GM19023 (cell line): ENCODE data around the gene DHRS2.

Experiments used
- ATAC-seq: cut with Tn5 transposase; IDR thresholded peaks from one replicate; pipeline ENCODE4 v1.9.1; 2021; ENCODE audit warnings: mild to moderate bottlenecking, moderate library complexity; ENCODE audit not compliant: unreplicated experiment

Gene DHRS2

GRCh38 chr14:23646648-23647549, 10.7 kb downstream of the DHRS2 start:
- ATAC-seq: no peak

- no peak for ATAC-seq
Measured at GRCh38 chr14:23647619-23648018, 11.5 kb downstream of the DHRS2 start.

DNA sequence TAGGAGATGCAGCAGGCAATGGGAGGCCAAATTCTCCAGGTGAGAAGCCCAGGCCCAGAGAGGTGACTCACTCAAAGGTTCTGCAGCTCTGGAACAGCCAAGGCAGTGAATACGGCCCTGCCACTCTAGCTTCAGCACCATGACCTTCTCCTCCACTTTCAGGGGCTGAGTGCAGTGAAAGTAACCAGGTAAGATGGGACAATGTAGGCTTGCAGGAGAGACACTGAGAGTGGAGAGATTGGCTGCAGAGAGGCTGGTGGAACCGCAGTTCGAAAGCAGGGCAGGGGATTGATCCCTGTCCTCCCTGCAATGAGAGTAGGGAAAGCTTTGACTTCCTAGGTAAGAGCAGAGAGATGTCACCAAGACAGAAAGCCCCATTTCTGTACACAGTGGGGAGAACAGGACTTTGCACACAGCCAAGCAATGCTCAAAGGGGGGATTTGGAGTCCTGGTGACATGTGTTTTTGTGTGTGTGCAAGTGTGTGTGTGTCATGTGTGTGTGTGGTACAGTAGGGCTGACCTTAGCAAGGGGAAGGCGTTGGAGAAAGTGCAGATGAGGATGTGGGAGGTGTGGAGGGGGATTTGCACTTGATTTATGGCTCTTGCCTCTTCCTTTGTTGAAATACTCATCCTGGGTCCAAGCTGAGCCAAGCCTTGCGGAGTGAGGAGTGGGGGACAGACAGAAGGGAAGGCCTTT, 12.7 kb downstream of the DHRS2 start:
- no peak for ATAC-seq

- ATAC-seq: no peak
Measured at GRCh38 chr14:23650506-23650905, 14.3 kb downstream of the DHRS2 start.

GRCh38 chr14:23653051-23653450, 16.9 kb downstream of the DHRS2 start:
- ATAC-seq: no peak

- no peak for ATAC-seq
Measured at GRCh38 chr14:23654231-23654630, 18.1 kb downstream of the DHRS2 start.

DNA sequence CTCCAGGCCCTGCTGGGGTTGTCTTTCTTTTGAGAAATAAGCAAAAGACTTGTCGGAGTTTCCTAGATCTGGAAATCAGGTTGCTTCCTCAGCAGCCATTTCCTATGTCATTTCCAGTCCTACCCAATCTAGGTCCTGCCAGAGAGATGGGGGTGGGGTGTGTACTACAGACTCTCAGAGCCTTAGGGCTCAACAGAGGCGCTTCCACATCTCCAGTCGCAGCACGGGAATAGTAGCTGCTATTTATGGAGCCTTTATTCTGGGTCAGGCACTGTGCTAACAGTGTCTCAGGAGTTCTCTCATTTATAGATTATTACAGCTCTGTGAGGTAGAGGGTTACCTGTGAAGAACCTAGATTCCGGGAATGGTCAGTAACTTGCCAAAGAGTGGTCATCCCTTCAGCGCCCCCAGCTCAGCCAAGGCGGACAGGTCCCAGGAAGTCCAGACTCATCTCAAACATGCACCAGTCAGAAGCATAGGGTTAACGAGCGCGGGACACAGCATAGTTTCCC, 21.9 kb downstream of the DHRS2 start:
- no peak for ATAC-seq

DNA sequence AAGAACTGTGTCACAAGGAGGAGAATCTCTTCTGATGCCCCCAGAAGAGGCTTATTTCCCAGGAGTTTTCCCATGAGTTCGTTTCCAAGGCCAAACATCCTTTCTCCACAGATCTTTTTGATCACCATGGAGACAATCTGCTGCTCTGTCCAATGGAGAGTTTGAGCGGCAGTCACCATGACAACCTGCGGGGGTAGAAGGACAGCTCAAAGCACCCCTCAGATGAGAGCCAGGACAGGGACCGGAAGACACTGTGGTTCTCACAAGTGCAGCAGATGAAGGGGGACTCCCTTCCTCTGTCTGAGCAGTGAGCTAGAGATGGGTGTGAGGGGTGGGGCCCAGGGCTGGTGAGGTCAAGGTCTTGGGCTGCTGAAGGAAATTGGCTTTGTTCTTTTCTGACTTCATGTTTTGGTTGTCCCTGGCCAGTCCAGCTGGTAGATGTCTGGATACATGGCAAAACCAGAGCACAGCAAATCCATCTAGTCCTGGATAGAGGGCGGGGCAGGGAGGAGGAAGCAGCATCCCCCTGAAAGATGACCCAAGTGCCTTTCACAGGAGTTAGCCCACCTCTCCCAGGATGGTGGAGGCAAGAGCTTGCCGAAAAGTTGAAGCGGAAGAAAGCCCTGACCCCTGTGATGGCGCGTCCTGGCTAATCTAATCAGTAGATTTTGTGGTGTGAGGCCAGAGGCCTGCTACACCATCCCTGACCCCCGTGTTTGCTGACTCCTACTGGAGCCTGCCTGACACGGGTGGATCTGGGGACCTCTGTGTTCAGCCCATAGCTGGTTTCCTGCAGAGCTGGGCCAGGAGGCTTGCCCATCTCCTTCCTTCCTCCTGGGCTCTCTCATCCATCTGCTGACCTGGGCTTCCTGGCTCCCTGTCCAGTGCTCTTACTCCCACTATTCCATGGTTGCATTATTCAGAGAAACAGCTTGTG, 24.4 kb downstream of the DHRS2 start:
- no peak for ATAC-seq

- ATAC-seq: no peak
Measured at GRCh38 chr14:23661542-23661941, 25.4 kb downstream of the DHRS2 start.

DNA sequence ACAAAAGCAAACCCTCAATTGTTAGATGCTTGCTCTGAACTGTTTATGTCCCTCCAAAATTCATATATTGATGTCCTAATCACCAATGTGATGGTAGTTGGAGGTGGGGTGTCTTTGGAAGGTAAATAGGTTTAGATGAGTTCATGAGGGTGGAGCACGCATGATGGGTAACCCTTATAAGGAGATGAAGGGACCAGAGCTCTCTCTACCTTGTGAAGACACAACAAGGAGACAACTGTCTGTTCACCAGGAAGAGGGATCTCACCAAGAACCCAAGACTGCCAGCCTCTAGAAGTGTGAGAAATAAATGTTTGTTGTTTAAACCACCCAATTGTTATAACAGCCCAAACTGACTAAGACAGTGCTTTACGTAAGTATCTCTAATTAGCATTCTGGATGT, 27.0 kb downstream of the DHRS2 start:
- no peak for ATAC-seq

- ATAC-seq: no peak
Measured at GRCh38 chr14:23663711-23664110, 27.5 kb downstream of the DHRS2 start.

DNA sequence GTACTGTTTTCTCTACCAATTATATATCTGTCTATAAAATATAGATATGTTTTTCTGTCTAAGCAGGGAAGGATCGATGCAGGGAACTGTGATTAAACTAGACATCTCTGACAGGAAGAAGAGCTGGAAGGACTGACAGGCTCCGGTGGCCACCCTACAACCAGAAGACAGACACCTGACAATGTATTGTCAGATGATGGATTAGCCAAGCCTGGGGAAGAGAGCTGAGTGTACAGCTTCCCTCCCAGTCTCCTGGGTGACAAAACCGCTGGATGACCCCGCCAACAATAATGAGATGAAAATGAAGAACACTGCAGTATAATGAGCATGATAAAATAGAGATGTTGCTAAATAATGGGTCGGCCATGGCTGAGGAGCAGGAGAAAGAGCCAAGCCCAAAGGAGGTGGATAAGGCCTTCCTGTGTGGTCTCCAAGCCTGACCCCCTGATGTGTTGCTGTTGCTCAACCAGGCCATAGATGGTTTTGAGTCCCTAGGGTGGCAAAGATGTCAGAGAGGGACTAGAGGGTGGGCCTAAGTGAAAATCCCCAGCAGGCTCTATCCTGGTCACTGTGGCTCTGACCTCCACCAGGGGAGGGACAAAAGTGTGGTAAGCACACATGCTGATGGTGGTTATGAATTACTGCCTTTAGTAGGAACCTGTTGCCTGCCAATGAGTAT, 28.2 kb downstream of the DHRS2 start:
- ATAC-seq: no peak

DNA sequence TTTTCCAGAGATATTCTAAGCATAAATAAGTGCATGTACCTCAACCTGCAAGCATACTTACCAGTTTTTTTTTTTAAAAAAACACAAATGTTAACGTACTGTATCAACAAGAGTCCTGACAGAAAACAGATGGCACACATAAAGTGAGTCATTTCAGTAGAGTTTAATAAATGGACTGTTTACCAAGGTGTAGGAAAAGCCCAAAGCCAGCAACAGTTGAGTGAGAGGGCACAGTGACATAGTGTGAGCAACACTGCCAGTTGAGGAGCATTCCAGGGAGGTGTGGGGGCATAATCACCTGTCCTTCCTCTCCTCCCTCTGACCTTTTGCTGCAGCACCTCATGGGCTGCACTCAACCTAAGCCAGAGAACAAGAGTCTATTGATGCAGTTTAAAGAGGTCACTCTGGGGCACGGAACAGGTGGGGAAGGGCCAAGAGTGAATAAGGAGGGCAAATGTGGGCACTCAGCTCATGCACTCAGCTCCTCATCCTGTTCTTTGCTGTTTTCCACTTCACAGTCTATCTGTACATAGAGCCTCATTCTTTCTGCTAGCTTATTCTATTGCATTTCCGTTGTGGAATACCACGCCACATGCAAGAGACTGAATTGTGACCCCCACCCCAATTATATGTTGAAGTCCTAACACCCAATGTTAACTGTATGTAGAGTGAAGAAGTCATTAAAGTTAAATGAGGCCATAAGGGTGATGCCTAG, 29.3 kb downstream of the DHRS2 start:
- ATAC-seq: no peak

- ATAC-seq: no peak
Measured at GRCh38 chr14:23667134-23667533, 31.0 kb downstream of the DHRS2 start.

- no peak for ATAC-seq
Measured at GRCh38 chr14:23669441-23669840, 33.3 kb downstream of the DHRS2 start.

DNA sequence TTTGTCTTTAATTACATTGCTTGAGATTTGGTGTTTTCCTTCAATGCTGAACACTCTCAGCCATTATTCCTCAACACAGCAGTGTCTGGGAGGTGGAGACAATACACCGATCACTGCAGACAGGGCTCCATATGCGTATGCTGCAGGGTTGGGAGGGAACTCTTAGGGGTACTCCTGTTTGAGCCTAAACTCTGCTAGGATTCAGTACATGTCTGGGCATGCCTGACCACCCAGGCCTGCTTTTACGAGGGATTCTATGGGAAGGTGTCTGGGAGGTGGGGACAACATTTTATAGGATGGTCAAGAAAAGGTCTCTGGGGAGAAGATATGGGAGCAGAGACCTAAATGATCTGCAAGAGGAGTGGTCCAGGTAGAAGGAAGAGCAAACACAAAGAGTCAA, 34.3 kb downstream of the DHRS2 start:
- ATAC-seq: no peak

DNA sequence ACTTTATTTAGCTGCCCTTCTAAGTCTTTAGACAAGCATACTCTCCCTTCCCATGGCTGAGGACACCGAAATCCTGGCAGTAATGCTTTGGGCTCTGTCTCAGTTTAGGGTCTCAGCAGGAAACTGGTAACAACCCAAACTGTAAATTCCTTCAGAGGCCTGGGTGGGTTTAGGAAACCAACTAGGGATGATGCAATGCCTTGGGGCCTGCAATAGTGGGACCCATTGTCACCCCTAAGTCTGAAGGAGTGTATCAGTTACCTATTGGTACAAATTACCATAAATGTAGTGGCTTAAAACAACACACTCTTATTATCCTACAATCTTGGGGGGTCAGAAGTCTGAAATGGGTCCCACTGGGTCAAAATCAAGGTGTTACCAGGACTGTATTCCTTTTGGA, 36.0 kb downstream of the DHRS2 start:
- no peak for ATAC-seq

- no peak for ATAC-seq
Measured at GRCh38 chr14:23675337-23675736, 39.2 kb downstream of the DHRS2 start.

DNA sequence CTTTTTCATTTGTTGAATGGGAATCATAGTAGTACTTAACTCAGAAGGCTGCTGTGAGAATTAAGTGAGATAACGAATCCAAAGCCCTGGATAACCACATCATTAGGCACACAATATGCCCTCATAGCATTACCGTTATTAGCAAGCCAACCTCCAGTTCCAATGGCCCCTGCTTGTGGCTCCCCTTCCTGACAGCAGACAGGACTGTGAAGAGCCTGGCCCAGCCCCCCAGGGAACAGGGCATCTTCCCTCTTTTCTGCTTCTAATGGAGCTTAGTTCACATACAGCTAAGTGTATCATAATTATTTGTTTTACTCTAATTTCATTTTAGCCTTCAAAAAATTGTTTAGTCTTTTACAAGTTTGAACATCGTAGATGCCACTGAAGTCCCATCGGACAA, 39.7 kb downstream of the DHRS2 start:
- no peak for ATAC-seq

DNA sequence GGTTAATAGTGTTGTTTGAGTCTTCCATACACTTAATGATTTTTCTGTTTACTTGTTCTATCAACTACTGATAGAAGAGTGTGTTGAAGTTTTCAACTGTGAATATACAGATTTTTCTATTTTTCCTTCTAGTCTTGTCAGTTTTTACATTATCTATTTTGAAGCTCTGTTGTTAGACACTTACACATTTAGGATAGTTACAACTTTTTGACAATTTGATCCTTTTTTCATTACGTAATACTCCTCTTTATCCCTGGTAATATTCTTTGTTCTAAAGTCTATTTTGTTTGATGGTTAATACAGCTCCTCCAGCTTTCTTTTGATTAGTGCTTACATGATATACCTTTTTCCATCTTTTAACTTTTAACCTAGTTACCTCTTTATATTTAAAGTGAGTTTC, 45.2 kb downstream of the DHRS2 start:
- no peak for ATAC-seq
